Measurements from ENCODE around the gene GRIN2C.

Gene GRIN2C

DNA sequence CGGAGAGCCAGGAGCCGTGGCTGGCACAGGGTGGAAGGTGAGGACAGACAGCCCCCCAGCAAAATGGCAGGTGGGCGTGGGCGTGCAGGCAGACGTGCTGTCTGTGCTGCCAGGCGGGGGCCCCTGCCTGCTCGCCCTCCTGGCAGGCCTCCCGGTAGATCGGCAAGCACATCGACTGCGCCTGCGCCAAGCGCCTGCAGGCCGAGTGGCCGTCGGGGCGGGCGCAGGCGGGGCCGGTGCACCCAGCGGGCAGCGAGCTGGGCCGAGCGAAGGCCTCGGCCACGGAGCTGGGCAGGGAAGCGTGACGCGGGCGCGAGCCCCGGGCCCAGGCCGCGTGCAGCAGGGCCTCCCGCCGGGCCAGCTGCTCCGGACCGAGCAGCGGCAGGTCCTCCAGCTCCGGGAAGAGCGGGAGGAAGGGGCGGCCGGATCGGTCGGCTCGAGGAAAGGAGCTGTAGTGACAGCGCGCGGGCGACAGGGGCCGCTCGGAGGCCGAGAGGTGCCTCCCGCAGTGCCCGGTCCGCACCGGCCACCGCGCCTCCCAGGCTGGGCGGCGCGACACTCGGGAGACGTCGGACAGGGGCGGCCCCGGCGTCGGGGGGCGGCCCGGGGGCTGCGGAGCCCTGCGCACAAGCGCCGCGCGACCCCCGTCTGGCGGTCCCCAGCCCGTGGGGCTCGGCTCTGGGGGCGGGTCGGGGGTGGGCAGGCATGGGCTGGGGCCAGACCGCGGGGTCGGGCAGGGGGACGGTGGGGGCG lies 16.9 kb downstream of the GRIN2C start:
- peak; percentile 78 for DNase-seq

DNA sequence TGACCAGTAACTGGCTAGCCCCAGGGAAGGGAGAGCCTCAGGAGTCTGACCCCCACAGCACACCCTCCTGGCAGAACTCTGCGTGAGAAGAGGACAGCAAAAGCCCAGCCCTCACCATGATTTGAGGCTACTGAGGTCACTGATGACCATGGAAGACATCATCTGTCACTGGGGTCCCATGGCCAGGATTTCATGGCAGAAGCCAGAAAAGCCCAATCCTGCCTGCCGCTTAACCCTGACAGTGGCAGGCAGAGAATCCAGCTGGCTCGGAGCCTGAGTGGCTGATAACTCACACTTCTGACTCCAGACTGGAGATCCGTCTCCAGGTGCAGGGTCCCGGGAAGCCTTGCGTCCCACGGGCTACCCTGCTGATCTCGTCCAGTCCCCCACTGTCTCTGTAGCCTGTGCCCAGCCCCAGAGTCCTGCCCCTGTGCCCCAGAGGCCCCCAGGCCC lies 17.5 kb downstream of the GRIN2C start:
- DNase-seq: peak; percentile 38

DNA sequence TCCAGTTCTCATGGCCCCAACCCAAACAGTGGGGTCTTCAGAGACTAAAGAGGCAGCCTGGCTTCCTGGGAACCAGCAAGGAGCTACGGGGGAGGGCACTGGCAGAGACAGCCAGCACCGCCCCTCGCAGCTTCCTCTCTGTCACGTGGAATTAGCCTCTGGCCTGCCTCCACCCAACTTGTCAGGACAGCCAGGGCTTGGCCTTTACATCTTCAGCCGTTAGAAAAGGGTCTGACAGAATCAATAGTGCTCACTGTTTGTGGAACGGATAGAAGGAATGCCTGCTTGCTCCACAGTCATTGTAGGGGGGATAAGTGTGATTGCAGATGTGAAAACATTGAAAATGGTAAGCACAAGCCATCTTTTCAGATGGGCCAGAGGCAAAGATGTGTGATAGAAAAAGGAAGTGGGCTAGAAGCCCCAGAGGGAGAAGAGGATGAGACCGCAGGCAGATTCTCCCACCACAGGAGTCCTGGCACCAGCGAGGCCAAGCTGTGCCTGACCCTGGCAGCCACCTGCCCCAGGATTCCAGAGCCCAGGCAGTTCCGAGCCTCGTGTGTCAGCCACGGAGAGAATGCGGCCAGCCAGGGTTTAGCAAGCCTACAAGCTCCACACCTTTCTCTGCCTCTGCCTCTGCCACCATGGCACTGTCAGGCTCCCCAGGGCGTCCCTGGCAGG lies 18.6 kb downstream of the GRIN2C start:
- DNase-seq: peak; percentile 40

- DNase-seq: no peak
Measured at GRCh38 chr17:74839990-74840852, 19.5 kb downstream of the GRIN2C start.

- no peak for DNase-seq
Measured at GRCh38 chr17:74838274-74838673, 21.4 kb downstream of the GRIN2C start.

DNA sequence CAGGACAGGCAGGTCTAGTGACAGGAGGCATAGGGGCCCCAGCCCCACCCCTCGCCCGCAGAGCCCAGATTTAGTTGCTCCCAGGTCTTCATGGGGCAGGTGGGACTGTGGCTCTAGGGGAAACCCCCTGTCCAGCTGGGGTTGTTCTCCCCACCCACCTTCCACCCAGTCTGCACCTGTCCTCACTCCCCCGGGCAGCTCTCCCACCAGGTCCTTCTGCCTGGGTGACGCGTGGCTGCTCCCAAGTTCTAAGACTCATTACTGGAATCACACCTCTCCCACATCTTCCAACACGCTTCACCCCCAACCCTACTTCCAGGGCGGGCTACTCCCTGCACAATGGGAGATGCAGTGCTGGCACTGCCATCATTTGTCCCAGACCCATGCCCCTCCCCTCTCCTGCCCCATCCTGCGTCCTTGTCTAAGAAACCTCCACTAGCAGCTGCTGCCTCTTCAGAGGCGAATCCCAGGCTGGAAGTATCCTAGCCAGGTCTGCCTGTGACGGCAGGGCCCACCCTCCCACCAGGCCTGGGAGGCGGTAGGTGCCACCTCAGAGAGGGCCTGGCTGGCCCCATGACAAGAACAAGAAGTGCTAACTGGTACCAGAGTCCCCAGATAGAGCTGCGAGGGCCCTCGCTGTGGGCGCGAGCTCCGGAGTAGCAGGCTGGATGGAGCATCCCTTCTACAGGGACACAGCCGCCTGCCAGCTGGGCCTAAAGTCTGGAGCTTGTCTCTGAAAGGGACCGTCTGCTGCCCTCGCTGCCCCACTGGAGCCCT lies 22.8 kb downstream of the GRIN2C start:
- no peak for DNase-seq

- no peak for DNase-seq
Measured at GRCh38 chr17:74836191-74836590, 23.5 kb downstream of the GRIN2C start.

DNA sequence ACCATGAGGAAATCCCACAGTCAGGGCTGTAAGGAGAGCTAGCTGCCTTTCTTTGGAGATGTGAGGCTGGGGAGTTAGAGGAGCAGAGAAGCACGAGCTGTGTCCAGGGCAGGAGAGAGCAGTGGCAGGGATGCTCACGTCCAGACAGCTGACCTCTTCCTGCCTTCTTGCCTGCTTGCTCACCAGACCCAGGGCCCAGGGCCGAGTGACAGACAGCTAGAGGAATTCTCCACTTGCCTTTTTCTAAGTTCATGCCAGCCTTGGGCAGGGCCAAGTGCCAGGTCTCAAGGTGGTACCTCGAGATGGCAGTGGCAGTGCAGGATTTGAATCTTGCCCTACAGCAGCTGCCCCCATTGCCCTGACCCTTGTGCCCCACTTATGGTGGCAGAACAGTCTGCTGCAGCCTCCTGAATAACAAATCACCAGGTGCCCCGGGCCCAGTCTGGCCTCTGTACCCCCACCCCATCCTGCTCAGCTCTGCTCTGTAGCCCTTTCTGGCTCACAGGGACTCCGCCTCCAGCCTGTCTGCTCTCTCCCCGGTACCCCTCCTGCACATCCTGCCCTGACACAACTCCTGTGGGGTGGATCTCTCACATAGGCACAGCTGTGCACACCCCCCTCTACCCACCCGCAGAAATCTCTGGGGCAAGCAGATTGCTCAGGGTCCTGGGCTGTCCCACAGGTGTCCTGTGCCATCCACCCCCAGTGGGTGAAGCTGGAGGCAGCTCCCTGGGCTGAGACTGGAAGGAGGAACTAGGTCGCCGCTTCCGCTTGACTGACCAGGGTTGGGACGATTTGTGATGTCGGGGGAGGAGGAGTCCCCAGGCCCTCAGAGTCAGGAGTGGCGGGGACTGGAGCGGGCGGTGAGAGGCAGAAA lies 25.9 kb downstream of the GRIN2C start:
- DNase-seq: peak; percentile 69

DNA sequence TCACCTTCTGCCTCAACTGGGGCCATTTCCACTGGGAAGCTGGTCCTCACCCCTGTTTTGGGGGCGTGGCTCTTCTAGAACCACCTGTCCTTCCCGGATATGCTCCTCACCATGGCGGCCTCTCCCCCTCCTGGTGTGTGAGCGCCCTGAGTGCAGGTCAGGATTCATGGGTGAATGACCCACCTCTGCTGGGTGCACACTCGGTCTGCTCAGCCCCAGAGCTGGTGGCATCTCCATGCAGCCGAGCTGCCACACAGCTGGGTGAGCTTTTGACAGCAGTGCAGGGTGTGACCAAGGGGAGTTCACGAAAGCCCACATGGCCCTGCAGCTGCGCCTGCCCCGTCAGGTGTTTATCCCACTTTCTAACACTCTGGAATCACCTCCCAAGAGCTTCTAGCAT lies 27.3 kb downstream of the GRIN2C start:
- DNase-seq: no peak

DNA sequence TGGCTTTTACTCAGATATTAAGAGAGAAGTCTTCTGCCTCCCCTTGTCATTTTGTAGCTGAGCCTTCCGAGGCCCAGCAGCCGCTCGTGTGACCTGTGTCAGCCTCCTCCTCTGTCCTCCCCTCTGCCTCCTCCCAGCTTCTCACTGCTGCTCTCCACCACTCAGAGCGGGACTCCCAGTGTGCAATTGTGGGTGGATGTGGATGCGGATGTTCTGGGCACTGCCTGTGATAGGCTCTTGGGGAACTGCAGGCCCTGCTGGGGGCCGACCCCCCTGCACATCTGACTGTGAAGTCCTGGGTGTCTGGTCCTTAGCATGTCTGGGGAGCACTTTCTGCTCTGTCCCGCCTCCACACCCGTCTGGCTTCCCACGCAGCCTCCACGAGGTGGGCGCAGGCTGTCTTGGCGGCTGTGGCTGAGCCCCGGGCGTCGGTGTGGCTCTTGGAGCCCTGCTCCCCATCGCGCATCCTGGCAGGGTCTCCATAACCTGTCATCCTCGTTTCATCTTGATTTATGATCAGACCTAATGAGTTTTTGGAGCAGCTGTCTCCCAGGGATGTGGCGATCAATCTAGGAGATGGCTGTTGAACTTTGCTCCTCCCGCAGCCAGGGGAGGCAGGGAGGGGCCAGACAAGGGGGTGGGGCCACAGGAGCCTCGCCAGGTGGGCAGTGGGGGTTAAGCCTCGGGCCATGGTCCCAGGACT lies 28.1 kb downstream of the GRIN2C start:
- no peak for DNase-seq

- no peak for DNase-seq
Measured at GRCh38 chr17:74830861-74831260, 28.8 kb downstream of the GRIN2C start.

- DNase-seq: no peak
Measured at GRCh38 chr17:74827800-74828199, 31.9 kb downstream of the GRIN2C start.

GRCh38 chr17:74825952-74826719 lies 33.5 kb downstream of the GRIN2C start:
- no peak for DNase-seq

DNA sequence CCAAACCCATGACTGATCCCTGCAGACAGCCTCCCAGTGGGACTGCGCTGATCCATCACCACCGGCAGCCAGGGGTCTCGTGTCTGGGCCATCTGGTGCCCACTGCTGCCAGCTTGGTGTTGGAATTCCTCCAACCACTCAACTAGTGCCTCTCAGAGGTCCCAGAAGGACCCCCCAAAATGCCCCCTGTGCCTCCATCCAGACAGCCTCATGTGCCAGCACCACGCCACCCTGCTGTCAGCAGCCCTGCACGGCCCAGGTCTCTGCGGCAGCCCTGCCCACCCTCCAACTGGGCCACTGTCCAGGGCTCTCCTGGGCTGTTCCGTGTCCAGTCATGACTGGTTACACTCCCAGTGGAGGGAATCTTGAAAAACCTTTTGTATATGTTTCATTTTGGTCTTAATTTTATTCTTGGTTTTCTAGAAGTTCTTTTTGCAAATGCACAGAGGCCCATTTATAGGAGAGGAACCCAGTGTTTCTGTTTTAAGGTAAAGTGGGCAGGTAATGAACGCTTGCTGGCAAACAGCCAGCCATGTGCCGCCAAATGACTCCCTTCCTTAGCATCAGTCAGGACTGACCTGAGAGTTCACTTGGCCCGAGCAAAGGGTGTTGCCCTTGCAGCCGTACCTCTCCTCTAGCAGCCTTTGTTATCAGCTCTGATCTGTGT lies 34.6 kb downstream of the GRIN2C start:
- no peak for DNase-seq

DNA sequence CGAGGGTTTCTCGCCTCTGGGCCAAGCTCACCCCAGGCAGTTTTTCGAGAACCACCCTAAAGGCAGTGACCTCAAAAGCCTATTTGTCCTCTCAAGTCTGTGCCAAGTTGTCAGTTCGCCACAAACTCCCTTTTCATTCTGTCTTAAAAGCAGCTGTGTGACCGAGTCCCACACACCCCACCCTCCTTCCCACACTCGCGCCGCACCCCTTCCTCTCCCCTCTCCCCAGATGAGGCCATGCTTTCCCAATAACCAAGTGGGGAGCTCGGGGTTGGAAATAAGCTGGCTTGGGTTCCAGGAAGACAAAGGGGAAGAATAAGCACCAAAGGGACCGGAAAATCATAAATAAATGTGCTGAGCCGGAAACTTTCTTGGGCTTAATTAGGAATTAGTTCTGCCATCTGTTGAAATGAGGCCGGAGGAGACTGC lies 36.7 kb downstream of the GRIN2C start:
- no peak for DNase-seq

DNA sequence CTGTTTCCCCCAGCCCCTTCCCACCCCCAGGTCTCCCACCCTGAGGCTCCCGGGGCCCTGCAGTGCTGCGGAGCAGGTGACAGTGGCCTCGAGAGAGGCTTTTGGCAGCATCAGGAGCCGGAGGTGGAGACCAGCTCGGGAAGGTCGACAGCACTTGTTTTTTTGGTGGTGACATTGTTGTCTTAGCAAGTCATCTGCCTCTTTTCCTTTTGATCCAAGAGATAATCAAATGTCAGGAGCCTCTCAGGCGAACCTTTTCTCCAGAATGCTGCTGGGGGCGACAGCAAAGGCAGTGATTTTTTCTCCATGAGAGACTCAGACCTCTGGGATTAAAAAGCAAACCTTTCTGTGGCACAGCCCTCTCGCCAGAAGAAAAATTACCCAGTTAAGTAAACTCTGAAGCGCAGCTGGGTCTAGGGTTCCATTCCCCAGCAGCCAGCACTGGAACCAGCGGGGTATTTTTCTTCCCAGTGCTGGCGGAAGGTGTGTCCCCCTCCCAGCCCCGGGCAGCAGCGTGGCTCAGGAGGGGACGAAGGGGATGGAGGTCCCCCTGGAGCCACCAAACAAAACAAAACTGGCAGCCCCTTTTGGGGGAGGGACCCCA lies 37.2 kb downstream of the GRIN2C start:
- DNase-seq: no peak

GRCh38 chr17:74821655-74822334 lies 37.9 kb downstream of the GRIN2C start:
- DNase-seq: no peak

DNA sequence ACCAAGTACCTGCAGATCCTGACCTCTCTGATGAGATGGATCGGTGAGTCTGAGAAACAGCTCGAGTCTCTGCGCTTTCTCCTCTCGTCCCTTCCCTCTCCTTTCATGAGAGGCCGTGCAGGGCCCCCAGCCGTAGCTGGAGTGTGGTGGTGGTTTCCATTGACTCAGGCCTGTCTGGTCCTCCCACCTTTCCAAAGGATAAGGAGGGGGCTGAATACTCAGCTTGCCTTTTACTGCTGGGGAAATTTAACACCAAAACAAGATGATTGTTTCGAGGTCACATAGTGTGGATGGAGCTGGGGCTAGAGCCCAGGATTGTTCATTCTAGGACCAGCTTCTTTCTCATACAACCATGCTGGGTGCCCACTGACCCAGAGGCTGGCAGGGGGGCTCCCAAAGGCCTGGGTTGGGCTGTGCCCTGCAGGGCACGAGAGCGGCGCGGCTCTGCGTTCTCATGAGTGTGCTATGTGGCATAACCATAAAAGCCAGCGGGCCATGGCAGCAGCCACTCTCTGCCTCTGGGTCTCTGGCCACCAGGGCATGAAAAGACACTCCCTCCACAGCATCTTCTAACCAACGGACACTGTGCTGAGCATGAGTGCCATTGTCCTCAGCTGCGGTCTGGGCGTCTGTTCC lies 39.8 kb downstream of the GRIN2C start:
- DNase-seq: no peak
